Measurements from ENCODE around the gene NCAPD2. TPM values are rescaled to one million over a fixed set of nuclear protein-coding genes. Genes with fewer than 3 reads are reported as not detected.

NCAPD2 gene, protein sequence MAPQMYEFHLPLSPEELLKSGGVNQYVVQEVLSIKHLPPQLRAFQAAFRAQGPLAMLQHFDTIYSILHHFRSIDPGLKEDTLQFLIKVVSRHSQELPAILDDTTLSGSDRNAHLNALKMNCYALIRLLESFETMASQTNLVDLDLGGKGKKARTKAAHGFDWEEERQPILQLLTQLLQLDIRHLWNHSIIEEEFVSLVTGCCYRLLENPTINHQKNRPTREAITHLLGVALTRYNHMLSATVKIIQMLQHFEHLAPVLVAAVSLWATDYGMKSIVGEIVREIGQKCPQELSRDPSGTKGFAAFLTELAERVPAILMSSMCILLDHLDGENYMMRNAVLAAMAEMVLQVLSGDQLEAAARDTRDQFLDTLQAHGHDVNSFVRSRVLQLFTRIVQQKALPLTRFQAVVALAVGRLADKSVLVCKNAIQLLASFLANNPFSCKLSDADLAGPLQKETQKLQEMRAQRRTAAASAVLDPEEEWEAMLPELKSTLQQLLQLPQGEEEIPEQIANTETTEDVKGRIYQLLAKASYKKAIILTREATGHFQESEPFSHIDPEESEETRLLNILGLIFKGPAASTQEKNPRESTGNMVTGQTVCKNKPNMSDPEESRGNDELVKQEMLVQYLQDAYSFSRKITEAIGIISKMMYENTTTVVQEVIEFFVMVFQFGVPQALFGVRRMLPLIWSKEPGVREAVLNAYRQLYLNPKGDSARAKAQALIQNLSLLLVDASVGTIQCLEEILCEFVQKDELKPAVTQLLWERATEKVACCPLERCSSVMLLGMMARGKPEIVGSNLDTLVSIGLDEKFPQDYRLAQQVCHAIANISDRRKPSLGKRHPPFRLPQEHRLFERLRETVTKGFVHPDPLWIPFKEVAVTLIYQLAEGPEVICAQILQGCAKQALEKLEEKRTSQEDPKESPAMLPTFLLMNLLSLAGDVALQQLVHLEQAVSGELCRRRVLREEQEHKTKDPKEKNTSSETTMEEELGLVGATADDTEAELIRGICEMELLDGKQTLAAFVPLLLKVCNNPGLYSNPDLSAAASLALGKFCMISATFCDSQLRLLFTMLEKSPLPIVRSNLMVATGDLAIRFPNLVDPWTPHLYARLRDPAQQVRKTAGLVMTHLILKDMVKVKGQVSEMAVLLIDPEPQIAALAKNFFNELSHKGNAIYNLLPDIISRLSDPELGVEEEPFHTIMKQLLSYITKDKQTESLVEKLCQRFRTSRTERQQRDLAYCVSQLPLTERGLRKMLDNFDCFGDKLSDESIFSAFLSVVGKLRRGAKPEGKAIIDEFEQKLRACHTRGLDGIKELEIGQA (N-terminal part only)
- total RNA-seq (ENCODE audit: insufficient read depth, low replicate concordance): 14.7 TPM

GRCh38 chr12:6493497-6494257, at the start of gene NCAPD2:
NCAPD2 (plus strand) TSS chr12:6494102; CDS start chr12:6495099, 997 bp downstream.
- peak; percentile 98 for DNase-seq (ENCODE audit: low spot score)

DNA sequence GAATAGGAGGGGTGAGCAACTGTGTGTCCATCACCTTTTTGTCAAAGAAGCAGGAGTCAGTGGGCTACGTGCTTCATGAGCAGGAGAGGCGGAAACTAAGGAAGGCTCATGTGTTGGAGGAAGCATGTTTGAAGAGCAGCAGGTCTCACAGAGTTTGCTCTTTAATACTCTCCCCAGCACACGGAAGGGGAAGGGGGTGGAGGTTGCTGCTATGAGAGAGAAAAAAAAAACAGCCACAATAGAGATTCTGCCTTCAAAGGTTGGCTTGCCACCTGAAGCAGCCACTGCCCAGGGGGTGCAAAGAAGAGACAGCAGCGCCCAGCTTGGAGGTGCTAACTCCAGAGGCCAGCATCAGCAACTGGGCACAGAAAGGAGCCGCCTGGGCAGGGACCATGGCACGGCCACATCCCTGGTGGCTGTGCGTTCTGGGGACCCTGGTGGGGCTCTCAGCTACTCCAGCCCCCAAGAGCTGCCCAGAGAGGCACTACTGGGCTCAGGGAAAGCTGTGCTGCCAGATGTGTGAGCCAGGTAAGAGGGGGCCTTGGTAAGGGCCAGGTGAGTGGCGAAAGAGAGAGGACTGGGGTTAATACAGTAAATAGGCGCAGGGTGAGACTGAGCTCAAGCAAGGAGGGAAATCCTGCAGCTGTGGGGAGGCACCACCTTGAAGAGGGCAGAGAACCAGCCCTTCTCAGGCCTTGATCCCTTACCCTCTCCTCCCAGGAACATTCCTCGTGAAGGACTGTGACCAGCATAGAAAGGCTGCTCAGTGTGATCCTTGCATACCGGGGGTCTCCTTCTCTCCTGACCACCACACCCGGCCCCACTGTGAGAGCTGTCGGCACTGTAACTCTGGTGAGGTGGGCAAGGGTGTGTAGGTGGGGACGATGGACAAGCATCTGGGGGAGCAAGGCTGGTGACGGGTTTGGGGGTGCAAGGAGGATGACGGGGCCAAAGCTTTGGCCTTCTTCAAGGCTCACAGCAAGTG, 48.9 kb upstream of the NCAPD2 start, which contains the start of gene CD27:
TSS of gene CD27 (plus strand) at position 252 of the 985 bp plus-strand sequence. CDS start at position 393, 141 bp downstream.
- DNase-seq (ENCODE audit: low spot score): no peak

DNA sequence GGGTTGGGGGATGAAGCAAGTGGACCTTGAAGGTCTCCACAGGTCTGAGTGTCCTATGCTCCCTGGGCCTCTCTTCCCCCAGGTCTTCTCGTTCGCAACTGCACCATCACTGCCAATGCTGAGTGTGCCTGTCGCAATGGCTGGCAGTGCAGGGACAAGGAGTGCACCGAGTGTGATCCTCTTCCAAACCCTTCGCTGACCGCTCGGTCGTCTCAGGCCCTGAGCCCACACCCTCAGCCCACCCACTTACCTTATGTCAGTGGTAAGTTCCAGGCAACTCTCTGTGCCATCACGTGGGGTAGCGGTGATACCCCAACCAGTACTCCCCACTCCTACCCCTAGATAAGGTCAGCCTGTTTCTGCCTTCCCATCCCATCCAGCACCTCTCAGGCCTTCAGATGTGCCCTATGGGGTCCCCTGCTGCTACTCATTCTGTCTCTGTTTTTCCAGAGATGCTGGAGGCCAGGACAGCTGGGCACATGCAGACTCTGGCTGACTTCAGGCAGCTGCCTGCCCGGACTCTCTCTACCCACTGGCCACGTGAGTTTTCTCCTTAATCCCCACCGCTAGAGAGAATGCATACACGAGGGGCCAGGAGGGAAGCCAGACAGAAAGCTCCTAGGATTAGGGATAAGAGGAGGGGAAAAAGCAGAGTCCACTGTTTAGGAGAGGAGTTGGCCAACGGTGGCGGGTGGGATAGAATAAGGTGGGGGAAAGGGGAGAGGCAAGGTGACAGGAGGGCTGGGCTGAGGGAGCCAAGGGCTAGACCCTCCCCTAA, 43.6 kb upstream of the NCAPD2 start:
- peak; percentile 90 for DNase-seq (ENCODE audit: low spot score)

DNA sequence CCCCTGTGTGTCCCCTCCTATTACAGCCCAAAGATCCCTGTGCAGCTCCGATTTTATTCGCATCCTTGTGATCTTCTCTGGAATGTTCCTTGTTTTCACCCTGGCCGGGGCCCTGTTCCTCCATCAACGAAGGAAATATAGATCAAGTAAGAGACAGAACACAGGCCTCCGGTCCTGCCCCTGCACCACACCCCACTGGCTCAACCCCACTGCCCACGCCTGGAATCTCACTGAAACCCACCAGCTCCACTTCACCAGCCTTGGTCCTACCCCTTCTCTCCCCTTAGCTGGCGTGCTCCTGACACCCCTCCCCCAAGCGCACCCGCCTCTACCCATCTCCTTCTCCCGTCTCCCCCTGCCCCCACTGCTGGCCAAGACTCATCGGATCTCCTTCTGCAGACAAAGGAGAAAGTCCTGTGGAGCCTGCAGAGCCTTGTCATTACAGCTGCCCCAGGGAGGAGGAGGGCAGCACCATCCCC, 43.0 kb upstream of the NCAPD2 start:
- DNase-seq (ENCODE audit: low spot score): no peak

DNA sequence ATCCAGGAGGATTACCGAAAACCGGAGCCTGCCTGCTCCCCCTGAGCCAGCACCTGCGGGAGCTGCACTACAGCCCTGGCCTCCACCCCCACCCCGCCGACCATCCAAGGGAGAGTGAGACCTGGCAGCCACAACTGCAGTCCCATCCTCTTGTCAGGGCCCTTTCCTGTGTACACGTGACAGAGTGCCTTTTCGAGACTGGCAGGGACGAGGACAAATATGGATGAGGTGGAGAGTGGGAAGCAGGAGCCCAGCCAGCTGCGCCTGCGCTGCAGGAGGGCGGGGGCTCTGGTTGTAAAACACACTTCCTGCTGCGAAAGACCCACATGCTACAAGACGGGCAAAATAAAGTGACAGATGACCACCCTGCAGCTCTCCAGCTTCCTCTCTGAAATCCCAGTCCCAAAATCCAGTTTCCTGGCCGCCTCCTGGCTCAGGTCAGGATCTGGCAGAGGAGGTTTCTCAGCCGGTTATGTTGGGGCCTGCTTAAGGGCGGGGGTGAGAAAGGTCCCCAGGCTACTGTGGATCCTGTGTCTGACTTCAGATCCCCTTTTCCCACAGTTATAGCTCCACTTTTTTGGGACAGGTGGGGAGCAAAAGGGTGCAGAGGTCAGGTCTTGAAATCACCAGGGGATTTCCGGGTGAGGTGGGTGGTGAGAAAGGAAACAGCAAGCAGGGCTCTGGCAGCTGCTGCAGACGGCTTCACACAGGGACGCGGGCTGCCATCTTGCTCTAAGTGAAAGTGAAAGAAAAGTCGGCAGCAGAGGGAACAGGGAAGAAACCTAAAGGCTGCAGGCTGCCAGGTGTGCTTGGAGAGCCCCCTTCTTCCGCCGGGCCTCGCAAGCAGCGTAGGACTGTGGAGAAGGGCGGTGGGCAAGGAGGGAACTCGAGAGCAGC, 42.3 kb upstream of the NCAPD2 start, which contains the start of gene TAPBPL:
TSS of gene TAPBPL (plus strand) at position 695 of the 897 bp plus-strand sequence. CDS start 207 bp downstream, outside the sequence.
- DNase-seq (ENCODE audit: low spot score): peak; percentile 94

- DNase-seq (ENCODE audit: low spot score): peak; percentile 40
Observed at GRCh38 chr12:6452245-6452943, 41.5 kb upstream of the NCAPD2 start.

GRCh38 chr12:6452944-6453630, 40.8 kb upstream of the NCAPD2 start:
- no peak for DNase-seq (ENCODE audit: low spot score)

- DNase-seq (ENCODE audit: low spot score): no peak
Observed at GRCh38 chr12:6457220-6457945, 36.5 kb upstream of the NCAPD2 start.

DNA sequence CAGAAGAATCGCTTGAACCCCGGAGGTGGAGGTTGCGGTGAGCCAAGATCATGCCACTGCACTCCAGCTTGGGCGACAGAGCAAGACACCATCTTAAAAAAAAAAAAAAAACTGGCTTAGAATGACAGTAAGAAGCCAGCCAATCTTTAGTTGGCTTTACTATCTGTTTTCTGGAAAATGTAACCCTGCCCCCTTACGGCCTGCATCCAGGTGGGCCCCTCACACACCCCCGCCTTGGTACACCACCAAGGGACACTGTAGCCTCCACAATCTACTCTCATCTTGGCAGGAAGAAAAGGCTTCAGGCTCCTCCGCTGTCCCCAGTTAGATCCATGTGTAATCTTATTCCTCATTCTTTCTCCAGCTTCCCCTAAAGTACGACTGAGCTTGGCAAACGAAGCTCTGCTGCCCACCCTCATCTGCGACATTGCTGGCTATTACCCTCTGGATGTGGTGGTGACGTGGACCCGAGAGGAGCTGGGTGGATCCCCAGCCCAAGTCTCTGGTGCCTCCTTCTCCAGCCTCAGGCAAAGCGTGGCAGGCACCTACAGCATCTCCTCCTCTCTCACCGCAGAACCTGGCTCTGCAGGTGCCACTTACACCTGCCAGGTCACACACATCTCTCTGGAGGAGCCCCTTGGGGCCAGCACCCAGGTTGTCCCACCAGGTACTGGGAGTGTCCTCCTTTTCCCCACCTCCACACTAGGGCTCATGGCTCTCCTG, 35.5 kb upstream of the NCAPD2 start:
- DNase-seq (ENCODE audit: low spot score): no peak

DNA sequence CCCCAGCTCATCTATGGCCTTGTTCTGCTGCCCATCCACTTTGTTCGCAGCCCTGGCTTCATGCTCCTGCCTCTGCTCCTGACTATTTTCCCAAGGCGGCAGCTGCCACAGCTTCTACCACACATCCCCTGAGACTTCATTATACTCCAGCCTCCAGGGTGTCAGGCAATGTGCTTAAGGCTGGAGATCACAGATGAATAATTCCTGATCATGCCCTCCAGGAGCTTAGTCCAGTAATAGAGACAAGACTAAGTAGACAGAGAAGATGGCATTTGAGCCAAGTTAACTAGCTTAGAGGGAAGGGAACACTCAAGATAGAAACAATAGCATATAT, 34.9 kb upstream of the NCAPD2 start:
- no peak for DNase-seq (ENCODE audit: low spot score)

GRCh38 chr12:6460751-6461371, 33.0 kb upstream of the NCAPD2 start:
- DNase-seq (ENCODE audit: low spot score): no peak

DNA sequence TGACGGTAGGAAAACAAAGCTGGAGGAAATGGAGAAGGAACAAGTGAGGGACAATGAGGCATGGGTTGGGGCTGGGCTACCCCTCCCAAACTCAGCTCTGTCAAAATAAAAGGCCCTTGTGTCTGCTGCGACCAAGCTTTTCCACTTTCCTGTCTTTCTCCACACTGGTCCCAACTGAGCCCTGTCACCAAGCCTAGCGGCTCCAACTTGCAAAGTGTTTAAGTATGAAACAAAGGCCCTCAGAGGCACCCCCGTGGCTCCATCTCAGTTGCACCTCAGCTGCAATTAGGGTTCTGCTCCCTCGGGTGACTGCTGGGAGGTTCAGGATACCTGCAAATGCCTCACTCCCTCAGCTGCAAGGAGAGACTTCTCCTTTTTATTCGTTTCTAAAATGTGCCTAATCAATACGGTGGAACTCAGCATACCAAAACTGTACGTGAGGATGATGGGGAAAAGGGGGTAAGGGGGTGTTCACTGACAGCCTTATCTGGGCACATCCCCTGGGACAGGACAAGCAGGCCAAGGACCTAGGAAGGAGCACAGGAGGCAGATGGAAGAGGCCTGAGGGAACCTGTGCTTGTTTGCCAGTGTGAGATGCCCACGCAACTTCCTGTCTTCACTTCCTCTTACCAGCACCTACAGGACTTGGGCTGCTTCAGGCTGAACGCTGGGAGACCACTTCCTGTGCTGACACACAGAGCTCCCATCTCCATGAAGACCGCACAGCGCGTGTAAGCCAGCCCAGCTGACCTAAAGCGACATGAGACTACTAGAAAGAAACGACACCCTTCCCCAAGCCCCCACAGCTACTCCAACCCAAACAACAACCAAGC, 32.3 kb upstream of the NCAPD2 start:
- DNase-seq (ENCODE audit: low spot score): peak; percentile 40

- no peak for DNase-seq (ENCODE audit: low spot score)
Observed at GRCh38 chr12:6462234-6462995, 31.5 kb upstream of the NCAPD2 start.

All from umbilical cord (tissue), 2 donors.